B cell (primary cell): Measurements from ENCODE around the gene SDR42E1. TPM values are rescaled to one million over a fixed set of nuclear protein-coding genes. Genes with fewer than 3 reads are reported as not detected.

Experiments
- ATAC-seq: fragments of 200-7000 bp; cut with Tn5 transposase; one replicate; pipeline ENCODE4 v1.10.0; 2021; ENCODE audit warnings: low read depth, mild to moderate bottlenecking, moderate number of reproducible peaks, moderate library complexity
- CTCF ChIA-PET: fragments of 350-600 bp; sonication (Branson Sonifier 250); formaldehyde crosslinking; loops from one replicate; lab custom pipeline; 2021; ENCODE audit warnings: antibody characterized with exemption, inconsistent platforms; lab: Charles Lee
- POLR2A ChIA-PET: fragments of 350-600 bp; sonication (Branson Sonifier 250); formaldehyde crosslinking; loops from one replicate; lab custom pipeline; 2021; ENCODE audit warnings: antibody characterized with exemption; lab: Charles Lee
- DNase-seq: peaks from one replicate; pipeline ENCODE4 v3.0.0; 2013
- H2AFZ ChIP-seq: 2 replicates; pipeline ENCODE4 v1.6.1; 2012; ENCODE audit warnings: mild to moderate bottlenecking, low read depth, low read length; ENCODE audit not compliant: insufficient read depth, poor library complexity, severe bottlenecking
- H3K27ac ChIP-seq, 2 donors: 1 replicate in 1 of 2; 2 replicates in 1 of 2; pipeline ENCODE4 v1.5.1; 2012 to 2013; ENCODE audit warnings: low read length in 2 of 2, mild to moderate bottlenecking in 2 of 2, moderate library complexity in 1 of 2
- H3K27me3 ChIP-seq, 4 experiments: fragments of 200-600 bp in 1 of 4; sonication (generic) in 1 of 4; replicated peaks in 1 of 4; 1 replicate in 2 of 4; 2 replicates in 2 of 4; pipeline versions ENCODE4 v1.6.1 to v1.7.0; 2013 to 2016; ENCODE audit warnings: low read length in 3 of 4, mild to moderate bottlenecking in 2 of 4, mixed read lengths in 1 of 4, moderate library complexity in 1 of 4; ENCODE audit not compliant: insufficient read depth in 4 of 4, control insufficient read depth in 3 of 4; ENCODE audit errors: control extremely low read depth in 1 of 4
- H3K36me3 ChIP-seq, 2 experiments: replicated peaks in 1 of 2; 1 replicate in 1 of 2; 2 replicates in 1 of 2; pipeline versions ENCODE4 v1.6.1 to v1.7.1; 2013; ENCODE audit warnings: low read length in 1 of 2; ENCODE audit not compliant: insufficient read depth in 2 of 2, control insufficient read depth in 1 of 2; ENCODE audit errors: control extremely low read depth in 1 of 2, extremely low read depth in 1 of 2
- H3K4me1 ChIP-seq, 2 donors: fragments of 200-600 bp in 1 of 2; sonication (generic) in 1 of 2; 1 replicate in 1 of 2; 2 replicates in 1 of 2; pipeline versions ENCODE4 v1.5.1 to v1.6.1; 2013 to 2017; ENCODE audit warnings: low read length in 2 of 2; ENCODE audit not compliant: control insufficient read depth in 2 of 2, insufficient read depth in 2 of 2
- H3K4me2 ChIP-seq: replicated peaks from 2 replicates; pipeline ENCODE3; 2012; ENCODE audit warnings: mild to moderate bottlenecking, low read depth, low read length; ENCODE audit not compliant: poor library complexity, severe bottlenecking
- H3K4me3 ChIP-seq, 5 experiments: fragments of 200-600 bp in 1 of 5; sonication (generic) in 1 of 5; 1 replicate in 3 of 5; 2 replicates in 2 of 5; pipeline versions ENCODE4 v1.5.1 to v1.7.0; 2011 to 2016; ENCODE audit warnings: low read length in 4 of 5, mild to moderate bottlenecking in 4 of 5, low read depth in 2 of 5, control low read depth in 1 of 5, moderate library complexity in 1 of 5; ENCODE audit not compliant: insufficient read depth in 1 of 5; ENCODE audit errors: control extremely low read depth in 1 of 5, extremely low read depth in 1 of 5
- H3K79me2 ChIP-seq: fragments of 200-600 bp; sonication (generic); one replicate; pipeline ENCODE4 v1.6.0; 2016; ENCODE audit warnings: low read length; ENCODE audit not compliant: control insufficient read depth, insufficient read depth
- H3K9ac ChIP-seq: fragments of 200-600 bp; sonication (generic); 2 replicates; pipeline ENCODE4 v1.6.1; 2017; ENCODE audit warnings: mild to moderate bottlenecking, low read length, moderate library complexity
- H3K9me3 ChIP-seq, 3 donors: one replicate each; pipeline versions ENCODE4 v1.6.1 to v1.7.1; 2013; ENCODE audit warnings: low read length in 2 of 3; ENCODE audit not compliant: control insufficient read depth in 2 of 3, insufficient read depth in 1 of 3; ENCODE audit errors: control extremely low read depth in 1 of 3
- H4K20me1 ChIP-seq: 2 replicates; pipeline ENCODE4 v1.6.0; 2012; ENCODE audit warnings: mild to moderate bottlenecking, low read length; ENCODE audit not compliant: insufficient read depth, control insufficient read depth, poor library complexity, severe bottlenecking
- H3K27ac Mint-ChIP-seq: one replicate; pipeline ENCODE4 v1.8.0; 2021; ENCODE audit warnings: mixed read lengths
- H3K27me3 Mint-ChIP-seq: one replicate; pipeline ENCODE4 v1.8.0; 2021; ENCODE audit warnings: mixed read lengths
- H3K4me1 Mint-ChIP-seq: one replicate; pipeline ENCODE4 v1.8.0; 2021; ENCODE audit warnings: mixed read lengths
- H3K4me3 Mint-ChIP-seq: one replicate; pipeline ENCODE4 v1.8.0; 2021; ENCODE audit warnings: mixed read lengths
- H3K9me3 Mint-ChIP-seq: one replicate; pipeline ENCODE4 v1.8.0; 2022; ENCODE audit warnings: mixed read lengths; ENCODE audit not compliant: insufficient read depth
- CTCF ChIP-seq: fragments of 200-600 bp; IDR thresholded peaks from one replicate; pipeline ENCODE4 v1.8.0; 2022; ENCODE audit warnings: antibody characterized with exemption, mild to moderate bottlenecking
- EZH2 ChIP-seq: IDR thresholded peaks from 2 replicates; pipeline ENCODE4 v1.6.1; 2012; ENCODE audit warnings: borderline replicate concordance, low read depth, mild to moderate bottlenecking, moderate library complexity, low read length; ENCODE audit not compliant: insufficient read depth, poor library complexity, severe bottlenecking
- whole genome bisulfite sequencing: methylation state at CpG from one replicate; pipeline ENCODE4 v1.1.5; 2013; ENCODE audit warnings: missing lambda C conversion rate; ENCODE audit not compliant: insufficient coverage; 5-methylcytosine and 5-hydroxymethylcytosine counted together
- intact Hi-C: fragments of 100-400 bp; cut with micrococcal nuclease; formaldehyde crosslinking; loops from one replicate; pipeline ENCODE4 v1.10.0; 2022
- polyA plus RNA-seq: library from polyadenylated mRNA; depleted of rRNA; stranded (reverse); fragments of >200 nt; gene quantifications from 2 replicates; pipeline ENCODE4 v1.2.3, GENCODE V29; 2012
- total RNA-seq, 2 donors: library from RNA; stranded (reverse); fragments of 120-200 nt in 1 of 2; gene quantifications; 1 replicate in 1 of 2; 2 replicates in 1 of 2; pipeline versions ENCODE4 v1.2.3 to v1.2.4, GENCODE V29; 2013 to 2022

Gene SDR42E1
- total and polyA plus RNA-seq, 2 donors (not counting 1 experiment from before 2014, with no cell fraction given), result 2.1 to 6.9 TPM

DNA sequence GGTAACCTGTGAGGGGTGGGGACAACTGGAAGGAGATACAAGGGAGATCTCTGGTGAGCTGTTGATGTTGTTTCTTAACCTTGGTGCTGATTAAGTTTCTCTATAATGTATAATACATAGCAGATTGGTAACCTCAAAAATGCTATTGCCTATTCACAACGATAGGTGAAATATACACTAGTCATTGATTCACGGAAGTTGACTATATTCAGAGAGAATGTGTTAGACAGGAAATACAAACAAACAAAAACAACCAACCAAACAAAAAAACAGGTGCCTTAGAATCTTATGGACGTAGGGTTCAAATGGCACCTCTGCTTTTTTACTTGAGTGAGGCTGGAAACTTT is 45.3 kb upstream of the SDR42E1 start:
- no peaks in the 10 kb centered on the region for H3K36me3 ChIP-seq
- no peak overlapping the region for H3K4me3 Mint-ChIP-seq
- peaks cover 34% of the 10 kb centered on the region for H3K27me3 Mint-ChIP-seq
- H4K20me1 ChIP-seq, result no peaks in the 10 kb centered on the region
- ChIA-PET CTCF (no interaction called here), POLR2A (no interaction called here)
- no peaks in the 10 kb centered on the region for H3K9me3 ChIP-seq
- intact Hi-C loops, result no loop called here
- no CpG with 5 or more reads among the region's 3 CpGs for WGBS
- no peak overlapping the region for H3K4me3 ChIP-seq
- TF ChIP-seq EZH2 (no peak), CTCF (no peak)
- no peak for DNase-seq
- no peak overlapping the region for H2AFZ ChIP-seq
- H3K79me2 ChIP-seq, result no peaks in the 10 kb centered on the region
- ATAC-seq, result no peak
- peaks cover 0 to 6% (median 2%) of the 10 kb centered on the region in 4 experiments for H3K27me3 ChIP-seq
- H3K27ac ChIP-seq, result no peak overlapping the region
- no peak overlapping the region for H3K27ac Mint-ChIP-seq
- H3K4me2 ChIP-seq, result no peak overlapping the region
- H3K4me1 Mint-ChIP-seq, result no peaks in the 10 kb centered on the region
- no peaks in the 10 kb centered on the region for H3K9me3 Mint-ChIP-seq
- no peaks in the 10 kb centered on the region for H3K4me1 ChIP-seq
- H3K9ac ChIP-seq, result no peak overlapping the region

DNA sequence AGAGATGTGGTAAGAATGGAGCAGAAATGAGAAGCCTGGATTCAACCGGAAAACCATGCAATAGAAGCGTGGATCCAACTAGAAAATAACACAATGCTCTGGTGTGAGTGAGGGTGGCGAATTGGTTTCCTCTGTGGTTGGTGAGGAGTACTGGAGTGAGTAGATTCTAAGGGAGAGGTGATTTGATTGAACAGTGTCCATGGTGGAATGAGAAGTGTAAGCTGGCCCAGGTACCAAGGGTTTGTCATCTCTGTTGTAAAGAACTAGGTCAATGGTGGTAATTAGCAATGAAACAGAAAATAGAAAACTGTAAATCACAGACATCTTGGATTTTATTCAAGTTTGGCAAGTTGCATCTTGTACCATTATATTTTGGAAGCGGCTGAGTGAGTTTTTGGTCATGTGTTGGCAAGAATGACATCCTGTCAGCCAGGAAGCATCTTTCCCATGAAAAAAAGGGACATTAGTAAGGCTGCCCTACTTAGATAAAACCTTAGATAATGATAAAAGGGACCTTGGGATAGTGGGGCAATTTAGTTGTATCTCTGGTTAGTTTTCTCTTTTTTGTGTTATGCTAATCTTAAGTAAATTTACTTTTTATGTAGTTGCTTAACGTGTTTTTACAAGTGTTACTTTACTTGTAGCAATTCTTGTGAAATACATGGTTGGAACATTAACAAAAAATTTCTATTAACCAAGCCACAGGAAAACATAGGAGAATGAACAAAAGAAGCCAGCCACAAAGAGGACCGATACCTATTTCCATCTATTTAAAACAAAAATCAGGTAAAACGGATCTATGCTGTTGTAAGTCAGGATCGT is 44.7 kb upstream of the SDR42E1 start:
- ChIA-PET CTCF (no interaction called here), POLR2A (no interaction called here)
- ATAC-seq (no peak), DNase-seq (no peak)
- intact Hi-C loops, result no loop called here
- H3K4me3 ChIP-seq, result no peak overlapping the region
- no peaks in the 10 kb centered on the region for H4K20me1 ChIP-seq
- H3K27me3 Mint-ChIP-seq, result peaks cover 37% of the 10 kb centered on the region
- H3K4me1 ChIP-seq, result no peaks in the 10 kb centered on the region
- TF ChIP-seq EZH2 (no peak), CTCF (no peak)
- H3K27me3 ChIP-seq, result peaks cover 0 to 6% (median 2%) of the 10 kb centered on the region in 4 experiments
- H3K27ac Mint-ChIP-seq, result no peak overlapping the region
- H3K4me1 Mint-ChIP-seq, result no peaks in the 10 kb centered on the region
- no peaks in the 10 kb centered on the region for H3K36me3 ChIP-seq
- H3K79me2 ChIP-seq, result no peaks in the 10 kb centered on the region
- no peak overlapping the region for H3K4me3 Mint-ChIP-seq
- 61% methylated on average over 3 of the region's 8 CpGs for WGBS
- H3K27ac ChIP-seq, result no peak overlapping the region
- no peak overlapping the region for H2AFZ ChIP-seq
- H3K9ac ChIP-seq, result no peak overlapping the region
- no peaks in the 10 kb centered on the region for H3K9me3 Mint-ChIP-seq
- H3K4me2 ChIP-seq, result no peak overlapping the region
- no peaks in the 10 kb centered on the region for H3K9me3 ChIP-seq
